Measurements from ENCODE around the gene SPINT1.

SPINT1 gene

DNA sequence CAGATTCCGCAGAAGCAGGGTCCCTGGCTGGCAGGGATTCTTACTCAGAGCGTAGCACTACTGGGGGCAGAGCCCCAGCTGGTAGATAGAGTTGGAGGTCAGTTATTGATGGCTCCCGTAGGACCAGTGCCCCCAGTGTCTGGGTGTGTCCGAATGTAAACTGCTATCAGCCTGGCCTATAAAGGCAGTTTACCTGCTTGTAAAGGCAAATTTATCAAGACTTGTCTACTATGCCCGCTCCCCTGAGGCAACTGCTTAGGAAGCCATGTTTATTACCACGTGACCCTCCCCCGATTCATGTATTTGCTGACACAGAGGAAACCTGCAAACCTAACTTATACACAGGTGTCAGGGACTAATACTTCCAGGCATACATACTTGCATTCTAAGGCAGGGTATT lies 14.7 kb upstream of the SPINT1 start:
- DNase-seq: no peak

DNA sequence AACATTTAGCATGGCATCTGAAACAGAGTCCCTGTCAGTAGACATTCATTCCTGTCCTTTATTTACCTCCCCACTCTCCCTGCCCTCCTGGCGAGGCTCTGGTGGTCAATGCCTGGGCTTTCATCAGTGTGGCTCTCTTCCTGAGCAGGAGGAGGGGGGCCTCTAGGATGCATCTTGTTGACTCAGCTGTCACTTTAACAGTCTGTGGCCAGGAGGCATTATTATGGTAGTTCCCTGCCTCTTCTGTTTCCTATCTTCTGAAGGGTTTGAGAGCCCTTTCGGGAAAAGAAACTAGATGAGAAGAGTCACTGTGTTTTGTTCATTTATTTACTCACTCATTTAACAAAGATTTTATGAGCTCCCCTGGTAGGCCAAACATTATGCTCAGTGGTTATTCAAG lies 13.0 kb upstream of the SPINT1 start:
- peak; percentile 95 to 96 for DNase-seq

DNA sequence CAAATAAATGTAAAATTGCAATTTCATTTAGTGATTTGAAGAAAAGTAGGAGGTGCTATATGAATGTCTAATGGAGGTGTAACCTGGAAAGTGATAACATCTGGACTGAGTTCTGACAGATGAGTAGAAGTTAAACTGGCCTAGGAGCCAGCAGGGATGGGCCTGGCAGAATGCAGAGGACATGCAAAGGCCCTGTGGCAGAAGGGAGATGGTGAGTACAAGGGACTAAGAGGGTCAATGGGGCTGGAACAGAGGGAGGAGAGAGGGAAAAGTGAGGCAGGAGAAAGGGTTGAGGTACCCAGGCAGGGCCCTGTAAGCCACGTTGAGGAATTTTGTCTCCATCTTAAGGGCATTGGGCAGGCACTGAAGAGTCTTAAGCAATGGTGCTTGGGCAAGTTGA lies 12.0 kb upstream of the SPINT1 start:
- DNase-seq: no peak

DNA sequence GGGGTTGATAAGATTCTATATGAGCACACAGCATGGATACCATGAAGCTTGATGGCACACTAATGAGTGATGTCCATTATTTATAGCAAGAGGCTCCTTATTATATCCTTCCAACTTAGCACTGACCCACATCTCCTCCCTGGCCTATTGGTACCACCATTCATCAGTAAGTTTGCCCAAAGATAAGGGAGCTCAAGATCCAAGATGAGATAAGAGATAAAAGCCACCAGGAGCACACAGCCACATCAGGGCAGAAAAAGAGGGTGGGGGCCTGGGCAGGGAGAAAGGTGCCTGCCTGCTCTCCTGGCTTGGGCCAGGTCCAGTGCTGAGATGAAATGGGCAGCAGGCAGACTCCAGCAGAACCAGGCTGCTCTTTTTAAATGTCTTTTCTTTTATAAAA lies 10.9 kb upstream of the SPINT1 start:
- no peak for DNase-seq

DNA sequence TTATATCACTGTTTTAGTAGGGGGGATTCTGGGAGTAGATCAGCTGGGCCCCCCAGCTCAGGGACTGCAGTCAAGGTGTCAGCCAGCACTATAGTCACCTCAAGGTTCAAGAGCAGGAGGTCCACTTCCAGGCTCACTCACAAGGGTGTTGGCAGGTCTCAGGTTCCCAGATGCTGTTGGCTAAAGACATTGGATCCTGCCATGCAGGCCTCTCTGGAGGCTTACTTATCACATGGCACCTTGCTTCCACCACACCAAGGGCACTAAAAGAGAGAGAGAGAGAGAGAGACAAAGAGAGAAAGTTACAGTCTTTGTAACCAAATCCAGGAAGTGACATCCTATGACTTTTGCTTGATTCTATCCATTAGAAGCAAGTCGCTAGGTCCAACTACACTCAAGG lies 7.8 kb upstream of the SPINT1 start:
- no peak for DNase-seq

DNA sequence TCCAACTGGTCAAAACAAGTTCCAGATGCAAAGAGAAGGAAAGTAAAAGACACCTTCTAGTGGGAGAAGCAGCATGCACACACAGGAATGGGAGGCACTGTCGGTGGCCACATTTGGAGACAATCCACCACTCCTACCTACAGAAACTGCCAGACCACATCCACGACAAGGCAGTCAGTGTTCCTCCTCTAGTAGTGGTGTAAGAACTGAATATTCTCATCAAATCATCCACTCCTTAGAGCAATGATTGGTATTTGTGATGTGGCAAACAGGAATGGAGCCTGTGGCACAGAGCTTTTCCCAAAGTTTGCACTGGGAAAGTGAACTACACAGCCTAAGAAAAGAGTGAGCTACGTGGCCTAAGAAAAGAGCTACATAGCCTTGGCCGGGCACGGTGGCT lies 5.1 kb upstream of the SPINT1 start:
- DNase-seq: no peak

DNA sequence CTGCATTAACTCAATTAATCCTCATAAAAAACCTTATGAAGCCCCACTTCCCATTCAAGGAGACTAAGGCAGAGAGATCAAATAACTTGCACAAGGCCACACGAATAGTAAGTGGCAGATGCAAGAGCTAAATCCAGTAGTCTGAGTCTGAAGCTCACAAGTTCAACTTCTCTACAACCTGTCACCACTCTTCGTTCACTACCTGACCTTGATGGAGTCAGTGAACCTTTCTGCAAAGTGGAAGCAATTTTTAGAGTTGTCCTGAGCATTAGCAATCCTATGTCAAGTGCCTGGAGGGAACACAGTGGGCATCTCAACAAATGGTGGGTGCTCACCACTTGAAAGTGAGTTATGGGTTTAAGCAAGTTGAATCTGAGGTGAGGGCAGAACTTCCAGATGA lies 2.1 kb upstream of the SPINT1 start:
- no peak for DNase-seq

DNA sequence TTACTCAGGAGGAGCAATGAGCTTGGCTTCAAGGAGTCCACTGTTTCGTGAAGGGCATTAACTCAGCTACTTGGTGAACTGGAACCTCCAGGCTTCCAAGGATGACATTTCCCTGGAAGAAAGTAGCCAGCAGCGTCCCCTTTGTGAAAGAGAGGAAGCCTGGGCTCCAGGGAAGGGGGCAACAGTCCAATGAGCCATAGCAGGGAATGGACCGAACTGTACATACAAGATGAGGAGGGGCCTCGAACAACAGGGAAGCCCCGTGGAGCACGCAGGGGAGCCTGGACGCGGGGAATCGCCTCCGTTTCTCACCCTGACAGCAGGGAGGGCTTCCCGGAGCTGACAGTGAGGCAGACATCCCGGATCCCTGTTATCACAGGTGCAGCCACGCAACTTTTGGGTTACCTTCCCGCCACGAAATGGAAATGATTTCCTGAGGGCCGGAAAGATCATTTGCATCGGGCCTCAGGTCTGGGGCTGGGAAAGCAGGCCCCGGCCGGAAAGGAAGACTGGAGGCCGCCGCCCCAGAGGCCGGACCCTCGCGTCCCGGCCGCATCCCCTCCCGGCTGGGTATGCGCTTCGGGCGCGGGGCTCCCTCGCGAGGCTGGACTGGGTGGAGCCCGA lies 475 bp upstream of the SPINT1 start:
- DNase-seq: no peak

DNA sequence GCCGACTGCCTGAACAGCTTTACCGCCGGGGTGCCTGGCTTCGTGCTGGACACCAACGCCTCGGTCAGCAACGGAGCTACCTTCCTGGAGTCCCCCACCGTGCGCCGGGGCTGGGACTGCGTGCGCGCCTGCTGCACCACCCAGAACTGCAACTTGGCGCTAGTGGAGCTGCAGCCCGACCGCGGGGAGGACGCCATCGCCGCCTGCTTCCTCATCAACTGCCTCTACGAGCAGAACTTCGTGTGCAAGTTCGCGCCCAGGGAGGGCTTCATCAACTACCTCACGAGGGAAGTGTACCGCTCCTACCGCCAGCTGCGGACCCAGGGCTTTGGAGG lies 815 bp downstream of the SPINT1 start:
- no peak for DNase-seq

DNA sequence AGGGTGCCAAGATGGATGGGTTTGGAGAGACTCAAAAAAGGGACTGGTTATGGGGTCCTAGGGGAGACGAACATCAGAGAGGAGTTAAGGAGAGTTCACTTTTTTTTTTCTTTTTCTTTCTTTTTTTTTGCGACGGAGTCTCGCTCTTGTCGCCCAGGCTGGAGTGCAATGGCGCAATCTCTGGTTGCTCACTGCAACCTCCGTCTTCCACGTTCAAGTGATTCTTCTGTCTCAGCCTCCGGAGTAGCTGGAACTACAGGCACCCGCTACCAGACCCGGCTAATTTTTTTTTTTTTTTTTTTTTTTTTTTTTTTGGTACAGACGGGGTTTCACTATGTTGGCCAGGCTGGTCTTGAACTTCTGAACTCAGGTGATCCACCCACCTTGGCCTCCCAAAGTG lies 1.2 kb downstream of the SPINT1 start:
- DNase-seq: no peak

DNA sequence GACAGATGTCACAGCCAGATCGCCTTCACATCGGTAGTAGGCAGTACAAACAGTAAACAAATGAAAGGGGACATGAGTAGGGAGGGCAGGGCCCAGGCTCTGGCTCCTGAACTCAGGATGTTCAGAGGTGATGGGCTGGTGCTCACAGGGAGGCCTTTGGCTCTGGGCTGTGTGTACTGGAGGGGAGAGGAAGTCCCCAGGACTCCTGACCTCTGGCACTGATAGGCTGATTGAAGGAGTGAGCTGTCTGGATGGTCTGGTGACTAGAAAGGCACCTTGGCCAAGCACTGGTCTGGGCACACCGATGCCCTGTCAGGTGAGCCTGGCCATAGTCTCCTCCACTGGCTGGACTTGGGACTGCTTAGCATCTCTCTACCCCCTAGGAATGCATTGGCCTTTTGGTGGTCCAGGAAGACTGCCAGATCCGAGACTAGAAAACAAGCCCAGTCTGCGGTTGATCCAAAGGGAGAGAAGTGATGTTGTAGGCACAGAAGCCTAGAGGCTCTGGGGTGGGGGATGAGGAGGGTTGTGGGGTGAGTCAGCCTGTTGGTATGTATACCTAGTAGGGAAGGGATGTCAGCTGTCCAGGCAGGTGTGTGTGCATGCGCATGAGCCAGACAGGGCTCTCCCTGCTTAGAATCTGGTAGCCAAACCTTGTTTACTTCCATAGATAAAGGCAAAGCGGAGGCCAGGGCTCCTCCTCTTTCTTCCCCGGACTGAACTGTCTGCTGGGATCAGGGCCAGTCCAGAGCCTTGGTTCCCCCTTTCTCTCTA lies 1.9 kb downstream of the SPINT1 start:
- DNase-seq: peak in 1 of 2 experiments; percentile 60

DNA sequence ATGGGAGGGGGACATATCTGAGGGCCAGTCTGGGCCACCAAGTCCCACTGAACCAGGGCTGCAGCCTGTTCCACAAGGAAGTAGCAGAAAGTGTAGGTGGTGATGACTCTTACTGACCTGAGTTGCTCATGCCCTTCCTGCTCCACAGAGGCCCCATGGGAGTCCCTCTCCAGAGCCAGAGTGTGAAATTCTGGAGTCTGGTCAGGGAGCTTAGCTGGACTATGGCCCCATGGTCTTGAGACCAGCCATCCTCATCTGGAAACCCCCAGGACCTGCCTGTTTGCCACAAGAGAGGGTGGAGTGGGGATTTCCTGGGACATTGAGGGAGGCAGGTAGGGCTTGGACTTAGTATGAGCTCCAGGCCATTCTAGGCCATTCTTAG lies 3.0 kb downstream of the SPINT1 start:
- no peak for DNase-seq

DNA sequence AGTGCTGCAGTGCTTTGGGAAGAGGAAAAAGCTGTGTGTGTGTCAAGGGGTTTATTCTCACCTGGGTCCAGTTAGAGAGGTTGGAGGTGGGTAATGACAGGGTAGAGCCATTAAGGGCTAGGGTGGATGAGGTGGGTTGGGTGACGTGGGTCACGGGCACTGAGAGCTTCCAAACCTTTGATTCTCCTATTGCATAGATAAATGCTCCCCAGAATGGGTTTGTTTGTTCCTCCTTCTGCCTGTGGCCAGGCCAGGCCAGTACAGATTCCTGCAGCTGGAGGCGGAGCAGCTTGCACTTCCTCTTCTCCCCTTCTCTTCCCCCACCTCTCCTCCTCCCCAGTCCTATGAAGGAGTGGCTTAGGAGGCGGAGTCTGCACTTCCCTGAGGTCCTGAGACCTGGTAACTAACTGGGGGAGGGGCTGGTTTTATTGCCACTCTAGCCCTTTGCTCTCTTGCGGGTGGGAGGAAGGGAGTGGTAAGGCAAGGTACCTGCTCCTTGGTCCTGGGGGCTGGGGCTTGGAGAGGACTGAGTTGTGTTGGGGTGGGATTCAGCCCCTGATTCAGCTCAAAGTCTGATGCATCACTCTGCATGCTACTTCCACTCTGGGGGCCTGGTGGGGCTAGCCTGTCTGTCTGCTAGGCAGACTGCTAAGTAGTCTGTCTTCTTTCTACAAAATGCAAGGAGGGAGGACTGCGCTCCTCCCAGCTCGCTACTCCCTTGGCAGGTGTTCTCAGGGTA lies 3.5 kb downstream of the SPINT1 start:
- peak; percentile 55 to 68 for DNase-seq

DNA sequence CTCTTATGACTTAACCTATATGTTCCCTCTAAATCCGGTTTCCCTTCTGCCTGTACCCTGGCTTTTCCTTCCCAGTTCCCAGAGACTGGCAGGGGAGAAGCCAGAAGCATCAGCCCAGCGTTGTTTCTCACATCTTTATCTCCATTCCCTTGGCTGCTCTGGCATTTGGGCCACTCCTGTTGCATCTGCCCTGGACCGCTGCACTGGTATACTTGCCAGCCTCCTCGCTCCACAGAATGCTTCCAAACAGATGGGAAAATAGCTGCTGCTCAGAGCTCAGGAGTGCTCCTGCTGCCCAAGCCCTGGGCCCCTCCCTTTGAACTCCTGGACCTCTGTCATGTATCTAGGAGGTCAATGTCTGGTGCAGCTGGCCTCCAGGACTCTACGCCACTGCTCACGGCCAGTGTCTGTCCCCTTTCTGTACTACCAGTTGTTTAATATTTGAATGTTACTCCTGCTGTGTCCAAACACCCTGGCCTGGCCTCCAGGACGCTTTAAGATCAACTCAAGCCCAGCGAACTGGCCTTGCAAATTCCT lies 6.8 kb downstream of the SPINT1 start:
- no peak for DNase-seq

DNA sequence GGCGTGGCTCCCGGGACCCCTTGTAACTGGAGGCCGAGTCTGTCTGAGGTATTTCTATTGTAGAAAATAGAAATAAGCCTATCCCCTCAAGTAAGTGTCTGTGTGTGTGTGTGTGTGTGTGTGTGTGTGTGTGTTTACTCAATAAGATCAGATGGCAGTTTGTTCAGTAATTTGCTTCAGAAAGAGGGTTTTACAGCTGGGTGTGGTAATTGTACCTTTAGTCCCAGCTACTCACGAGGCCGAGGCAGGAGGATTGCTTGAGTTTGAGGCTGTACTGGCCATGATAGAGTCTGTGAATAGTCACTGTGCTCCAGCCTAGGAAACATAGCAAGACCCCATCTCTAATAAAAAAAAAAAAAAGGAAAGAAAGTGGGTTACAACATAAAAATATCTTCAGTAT lies 8.7 kb downstream of the SPINT1 start:
- no peak for DNase-seq

DNA sequence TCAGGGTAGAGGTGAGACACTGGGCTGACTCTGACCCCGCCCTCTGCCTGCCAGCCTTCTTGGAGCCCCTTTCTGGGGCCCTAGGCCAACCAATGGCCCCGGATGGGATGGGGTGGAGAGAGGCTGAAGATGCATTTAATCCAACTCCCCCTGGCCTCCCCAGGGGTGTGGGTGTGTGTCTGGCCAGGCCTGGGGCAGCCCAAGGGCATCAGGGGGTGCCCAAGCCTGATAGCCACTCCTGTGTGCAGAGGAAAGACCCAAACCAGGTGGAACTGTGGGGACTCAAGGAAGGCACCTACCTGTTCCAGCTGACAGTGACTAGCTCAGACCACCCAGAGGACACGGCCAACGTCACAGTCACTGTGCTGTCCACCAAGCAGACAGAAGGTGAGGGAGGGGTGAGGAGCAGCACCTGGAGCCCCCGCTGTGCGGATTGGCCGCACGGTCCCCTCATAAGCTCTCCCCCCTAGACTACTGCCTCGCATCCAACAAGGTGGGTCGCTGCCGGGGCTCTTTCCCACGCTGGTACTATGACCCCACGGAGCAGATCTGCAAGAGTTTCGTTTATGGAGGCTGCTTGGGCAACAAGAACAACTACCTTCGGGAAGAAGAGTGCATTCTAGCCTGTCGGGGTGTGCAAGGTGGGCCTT lies 9.5 kb downstream of the SPINT1 start:
- DNase-seq: no peak

DNA sequence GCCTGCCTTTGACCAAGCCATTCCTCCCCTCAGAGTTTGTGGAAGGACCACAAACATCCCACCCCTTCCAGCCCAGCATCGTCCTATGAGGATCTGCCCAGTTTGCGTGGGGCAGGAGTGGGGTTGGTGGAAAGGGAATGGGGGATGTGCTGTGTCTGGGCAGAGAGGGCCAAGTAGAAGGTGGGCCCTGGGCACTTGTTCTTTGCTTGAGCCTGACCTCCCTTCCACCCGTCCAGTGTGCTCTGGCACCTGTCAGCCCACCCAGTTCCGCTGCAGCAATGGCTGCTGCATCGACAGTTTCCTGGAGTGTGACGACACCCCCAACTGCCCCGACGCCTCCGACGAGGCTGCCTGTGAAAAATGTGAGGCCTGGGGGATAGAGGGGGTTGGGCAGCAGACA lies 10.3 kb downstream of the SPINT1 start:
- no peak for DNase-seq

DNA sequence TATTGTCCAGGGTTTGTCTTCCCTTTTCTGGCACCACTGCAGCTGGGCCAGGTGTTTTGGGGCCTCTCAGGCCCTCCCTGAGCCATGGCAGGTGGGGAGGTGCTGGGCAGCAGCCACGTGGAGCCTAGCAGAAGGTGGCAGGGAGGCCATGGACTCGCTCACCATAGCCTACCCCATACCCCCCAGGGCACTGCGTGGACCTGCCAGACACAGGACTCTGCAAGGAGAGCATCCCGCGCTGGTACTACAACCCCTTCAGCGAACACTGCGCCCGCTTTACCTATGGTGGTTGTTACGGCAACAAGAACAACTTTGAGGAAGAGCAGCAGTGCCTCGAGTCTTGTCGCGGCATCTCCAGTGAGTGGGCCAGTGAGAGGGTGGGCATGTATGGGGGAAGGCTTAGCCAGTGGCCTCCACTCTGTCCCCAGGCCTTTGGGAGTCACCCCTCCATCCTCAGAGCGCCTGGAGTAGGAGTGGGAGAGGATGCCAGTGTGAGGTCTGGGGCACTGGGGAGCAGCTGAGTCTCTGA lies 11.9 kb downstream of the SPINT1 start:
- DNase-seq: no peak

DNA sequence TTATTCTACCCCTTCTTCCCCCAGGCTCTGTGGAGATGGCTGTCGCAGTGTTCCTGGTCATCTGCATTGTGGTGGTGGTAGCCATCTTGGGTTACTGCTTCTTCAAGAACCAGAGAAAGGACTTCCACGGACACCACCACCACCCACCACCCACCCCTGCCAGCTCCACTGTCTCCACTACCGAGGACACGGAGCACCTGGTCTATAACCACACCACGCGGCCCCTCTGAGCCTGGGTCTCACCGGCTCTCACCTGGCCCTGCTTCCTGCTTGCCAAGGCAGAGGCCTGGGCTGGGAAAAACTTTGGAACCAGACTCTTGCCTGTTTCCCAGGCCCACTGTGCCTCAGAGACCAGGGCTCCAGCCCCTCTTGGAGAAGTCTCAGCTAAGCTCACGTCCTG lies 12.9 kb downstream of the SPINT1 start:
- no peak for DNase-seq

DNA sequence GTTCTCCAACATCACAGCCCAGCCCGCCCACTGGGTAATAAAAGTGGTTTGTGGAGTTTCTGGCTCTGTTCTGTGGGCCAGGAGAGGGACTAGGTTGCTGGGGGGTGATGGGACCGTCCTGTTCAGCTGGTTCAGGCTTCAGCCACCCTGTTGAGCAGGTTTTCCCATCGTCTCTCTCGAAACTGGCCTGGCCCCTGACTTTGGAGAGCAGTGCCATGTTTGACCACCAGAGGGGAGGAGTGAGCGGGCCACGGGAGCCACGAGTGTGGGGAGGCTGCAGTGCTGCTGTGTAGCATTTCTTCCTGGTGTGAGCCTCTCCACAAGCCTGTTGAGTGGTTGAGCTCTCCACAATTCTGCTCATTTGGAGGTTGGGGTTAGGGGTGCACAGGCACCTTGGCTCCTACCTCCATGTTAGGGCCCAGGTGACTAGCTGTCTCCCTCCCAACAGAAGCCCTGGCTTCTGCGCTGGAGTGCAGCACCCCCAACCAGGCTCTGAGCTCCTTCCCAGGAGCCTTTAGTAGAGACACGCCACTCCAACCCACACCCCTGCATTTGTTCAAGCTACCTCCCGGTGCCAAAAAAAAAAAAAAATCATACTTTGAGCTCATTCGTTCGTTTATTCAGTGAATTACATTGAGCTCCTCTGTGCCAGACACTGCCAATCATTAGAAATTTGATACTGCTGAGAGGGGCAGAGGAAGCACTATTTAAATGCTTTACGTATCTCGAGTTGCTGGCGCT lies 13.9 kb downstream of the SPINT1 start:
- peak; percentile 49 to 60 for DNase-seq

DNA sequence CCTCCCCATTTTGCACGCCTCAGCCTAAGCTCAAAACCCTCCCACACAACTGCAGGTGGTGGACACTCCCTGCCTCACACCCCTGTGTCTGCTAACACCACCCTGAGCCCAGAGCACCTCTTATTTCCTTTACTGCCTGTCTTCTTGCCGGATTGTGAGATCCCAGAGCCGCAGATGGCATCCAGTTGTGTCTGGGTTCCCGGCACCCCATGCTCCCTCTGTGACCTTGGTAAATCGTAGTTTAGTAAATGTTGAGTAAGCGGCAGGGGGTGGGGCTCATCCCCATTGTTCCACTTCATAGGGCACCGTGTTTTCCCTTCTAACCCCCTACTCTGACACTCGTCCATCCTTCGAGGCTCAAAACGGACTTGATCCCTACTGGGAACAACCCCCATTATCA lies 14.9 kb downstream of the SPINT1 start:
- no peak for DNase-seq

DNA sequence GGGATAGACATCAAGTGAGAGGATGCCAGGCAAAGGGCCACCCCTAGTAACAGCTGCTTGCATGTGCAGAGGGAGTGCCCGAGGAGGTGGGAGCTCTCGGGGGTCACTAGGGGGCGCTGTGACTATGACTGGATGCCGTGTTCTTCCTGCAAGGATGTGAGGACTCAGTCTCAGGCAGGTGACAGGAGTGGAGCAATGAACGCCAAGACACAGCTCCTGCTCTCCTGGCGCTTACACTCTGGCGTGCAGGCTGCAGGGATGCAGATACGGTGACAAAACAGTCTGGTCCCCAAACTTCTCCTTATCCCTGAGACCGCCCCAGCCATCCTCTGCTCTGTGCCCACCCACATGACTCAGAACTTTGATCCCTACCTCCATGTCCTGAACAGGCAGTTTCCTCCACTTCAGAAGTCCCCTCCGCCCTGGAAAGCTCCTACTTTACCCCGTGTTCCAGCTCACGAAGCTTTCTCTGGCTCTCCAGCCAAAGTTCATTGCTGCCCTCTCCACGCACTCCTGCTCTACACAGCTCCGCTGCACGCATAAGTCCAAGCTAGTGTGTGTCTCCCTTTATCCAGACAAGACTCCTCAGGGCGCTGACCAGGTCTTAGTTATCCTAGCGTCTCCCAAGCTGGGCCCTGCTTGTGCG lies 15.5 kb downstream of the SPINT1 start:
- DNase-seq: peak; percentile 73 to 78
